SK-N-SH (cell line): Measurements from ENCODE around the gene ARHGAP8. TPM values are rescaled to one million over a fixed set of nuclear protein-coding genes. Genes with fewer than 3 reads are reported as not detected.

Experiments
- CTCF ChIA-PET: fragments of 300-600, 350-600 bp; formaldehyde crosslinking; extraction: SDS; loops from one replicate; lab custom pipeline; 2021; lab: Yijun Ruan, JAX
- POLR2A ChIA-PET: fragments of 350-600 bp; sonication (Branson Sonifier 250); formaldehyde crosslinking; extraction: SDS; loops from one replicate; lab custom pipeline; 2020; ENCODE audit warnings: antibody characterized with exemption, inconsistent platforms; lab: Yijun Ruan, JAX
- DNase-seq: peaks from one replicate; pipeline ENCODE4 v3.0.0; 2012
- H2AFZ ChIP-seq: fragments of 200-600 bp; sonication (generic); 2 replicates; pipeline ENCODE4 v1.8.1; 2016; ENCODE audit warnings: antibody characterized with exemption, mild to moderate bottlenecking, low read depth
- H3F3A ChIP-seq: fragments of 200-600 bp; sonication (generic); replicated peaks from 2 replicates; pipeline ENCODE3; 2016; ENCODE audit warnings: antibody characterized with exemption, mild to moderate bottlenecking; ENCODE audit not compliant: insufficient read depth
- H3K27ac ChIP-seq, 2 experiments: fragments of 200-500 bp in 1 of 2; fragments of 200-600 bp in 1 of 2; sonication (Bioruptor generic) in 1 of 2; sonication (generic), shearing (Covaris generic) in 1 of 2; 2 replicates each; pipeline versions ENCODE4 v1.5.1 to v1.6.1; 2014 to 2016; ENCODE audit warnings: low read depth in 2 of 2, inconsistent platforms in 1 of 2, low read length in 1 of 2, mild to moderate bottlenecking in 1 of 2, mixed read lengths in 1 of 2
- H3K27me3 ChIP-seq: fragments of 200-600 bp; sonication (generic), shearing (Covaris generic); 2 replicates; pipeline ENCODE4 v1.6.1; 2016; ENCODE audit warnings: mixed run types; ENCODE audit not compliant: insufficient read depth
- H3K36me3 ChIP-seq, 2 experiments: fragments of 200-500 bp in 1 of 2; fragments of 200-600 bp in 1 of 2; sonication (Bioruptor generic) in 1 of 2; sonication (generic) in 1 of 2; replicated peaks in 1 of 2; 2 replicates each; pipeline versions ENCODE3 to v1.5.1; 2014 to 2016; ENCODE audit warnings: low read length in 1 of 2, mild to moderate bottlenecking in 1 of 2; ENCODE audit not compliant: insufficient read depth in 2 of 2, control insufficient read depth in 1 of 2
- H3K4me1 ChIP-seq, 2 experiments: fragments of 200-500 bp in 1 of 2; fragments of 200-600 bp in 1 of 2; sonication (Bioruptor generic) in 1 of 2; sonication (generic), shearing (Covaris generic) in 1 of 2; 2 replicates each; pipeline versions ENCODE4 v1.5.1 to v1.6.1; 2014 to 2016; ENCODE audit warnings: low read depth in 1 of 2, low read length in 1 of 2, mixed run types in 1 of 2; ENCODE audit not compliant: insufficient read depth in 2 of 2, control insufficient read depth in 1 of 2
- H3K4me2 ChIP-seq: fragments of 200-600 bp; sonication (generic), shearing (Covaris generic); 2 replicates; pipeline ENCODE4 v1.6.1; 2017; ENCODE audit warnings: mixed run types
- H3K4me3 ChIP-seq, 2 experiments: fragments of 200-500 bp in 1 of 2; fragments of 200-600 bp in 1 of 2; sonication (Bioruptor generic) in 1 of 2; sonication (generic), shearing (Covaris generic) in 1 of 2; 2 replicates each; pipeline versions ENCODE4 v1.5.1 to v1.8.1; 2014 to 2016; ENCODE audit warnings: low read depth in 2 of 2, inconsistent platforms in 1 of 2, low read length in 1 of 2, mild to moderate bottlenecking in 1 of 2, mixed read lengths in 1 of 2, moderate library complexity in 1 of 2
- H3K79me2 ChIP-seq: fragments of 200-600 bp; sonication (generic); 2 replicates; pipeline ENCODE4 v1.8.1; 2017; ENCODE audit warnings: mild to moderate bottlenecking; ENCODE audit not compliant: insufficient read depth
- H3K9ac ChIP-seq: fragments of 200-600 bp; sonication (generic); 2 replicates; pipeline ENCODE4 v1.6.1; 2017; ENCODE audit warnings: mixed run types
- H3K9me2 ChIP-seq: fragments of 200-600 bp; sonication (generic); 2 replicates; pipeline ENCODE4 v1.6.1; 2017; ENCODE audit warnings: mixed run types
- H3K9me3 ChIP-seq: fragments of 200-600 bp; sonication (generic); 2 replicates; pipeline ENCODE4 v1.6.1; 2017; ENCODE audit warnings: mixed run types, mild to moderate bottlenecking, moderate library complexity
- H4K20me1 ChIP-seq: fragments of 200-600 bp; sonication (generic); 2 replicates; pipeline ENCODE4 v1.6.1; 2017; ENCODE audit warnings: mild to moderate bottlenecking, mixed run types; ENCODE audit not compliant: insufficient read depth
- CHD2 ChIP-seq: fragments of 150-350 bp; IDR thresholded peaks from 2 replicates; pipeline ENCODE4 v1.6.1; 2018; ENCODE audit warnings: low read length; ENCODE audit not compliant: partially characterized antibody
- EP300 ChIP-seq, 2 experiments: IDR thresholded peaks; 2 replicates each; pipeline versions ENCODE4 v1.4.0 to v1.6.1; 2012; ENCODE audit warnings: borderline replicate concordance in 1 of 2, low read depth in 1 of 2, low read length in 1 of 2
- FOSL2 ChIP-seq: IDR thresholded peaks from 2 replicates; pipeline ENCODE4 v1.4.0; 2012; ENCODE audit warnings: low read depth, mild to moderate bottlenecking, moderate library complexity, borderline replicate concordance
- FOXM1 ChIP-seq: IDR thresholded peaks from 2 replicates; pipeline ENCODE4 v1.4.0; 2012; ENCODE audit warnings: low read depth, mild to moderate bottlenecking
- GATA2 ChIP-seq: sonication (generic); formaldehyde crosslinking; IDR thresholded peaks from 2 replicates; pipeline ENCODE4 v1.5.0; 2020; ENCODE audit warnings: mild to moderate bottlenecking, missing genetic modification reagents
- JUND ChIP-seq: IDR thresholded peaks from 2 replicates; pipeline ENCODE4 v1.4.0; 2012
- NRF1 ChIP-seq: IDR thresholded peaks from 2 replicates; pipeline ENCODE4 v1.6.1; 2012; ENCODE audit warnings: low read depth, mild to moderate bottlenecking, low read length
- RFX5 ChIP-seq: IDR thresholded peaks from 2 replicates; pipeline ENCODE4 v1.6.1; 2012; ENCODE audit warnings: mild to moderate bottlenecking, improper control_type of control experiment, low read length
- RXRA ChIP-seq: IDR thresholded peaks from 2 replicates; pipeline ENCODE4 v1.4.0; 2012; ENCODE audit warnings: low read depth, mild to moderate bottlenecking, borderline replicate concordance
- SIN3A ChIP-seq: IDR thresholded peaks from 2 replicates; pipeline ENCODE4 v1.6.1; 2012; ENCODE audit warnings: low read depth, mild to moderate bottlenecking, low read length, moderate library complexity, borderline replicate concordance
- SMC3 ChIP-seq: IDR thresholded peaks from 2 replicates; pipeline ENCODE4 v1.6.1; 2012; ENCODE audit warnings: low read depth, low read length, improper control_type of control experiment
- TAF1 ChIP-seq: IDR thresholded peaks from 2 replicates; pipeline ENCODE4 v1.6.1; 2012; ENCODE audit warnings: low read depth, mild to moderate bottlenecking, low read length, moderate library complexity, borderline replicate concordance
- TCF12 ChIP-seq: IDR thresholded peaks from 2 replicates; pipeline ENCODE4 v1.4.0; 2012
- TEAD4 ChIP-seq: IDR thresholded peaks from 2 replicates; pipeline ENCODE4 v1.4.0; 2012; ENCODE audit warnings: mild to moderate bottlenecking, borderline replicate concordance; ENCODE audit not compliant: insufficient read depth
- YY1 ChIP-seq: IDR thresholded peaks from 2 replicates; pipeline ENCODE4 v1.4.0; 2012; ENCODE audit warnings: low read depth, mild to moderate bottlenecking
- WGBS: methylation state at CpG from one replicate; pipeline ENCODE4 v1.1.6; 2017; ENCODE audit warnings: low lambda C conversion rate; 5-methylcytosine and 5-hydroxymethylcytosine counted together
- polyA plus RNA-seq, 3 experiments: library from polyadenylated mRNA; depleted of rRNA; stranded (reverse); fragments of >200 nt; gene quantifications; 2 replicates each; pipeline ENCODE4 v1.2.3, GENCODE V29; 2012
- TF ChIP-seq, protein P1 (sequence below): IDR thresholded peaks from 2 replicates; pipeline ENCODE4; 2012
- TF ChIP-seq, protein P2 (sequence below): IDR thresholded peaks from 2 replicates; pipeline ENCODE4 v1.4.0; 2012; ENCODE audit warnings: low read depth, borderline replicate concordance
- TF ChIP-seq, protein P3 (sequence below): fragments of 150-350 bp; IDR thresholded peaks from 2 replicates; pipeline ENCODE4 v1.6.1; 2016; ENCODE audit warnings: mild to moderate bottlenecking, low read depth, low read length
- TF ChIP-seq, protein P4 (sequence below): fragments of 150-350 bp; IDR thresholded peaks from 2 replicates; pipeline ENCODE4 v1.6.1; 2017; ENCODE audit warnings: antibody characterized with exemption, low read length, low read depth, borderline replicate concordance
- TF ChIP-seq, protein P5 (sequence below): IDR thresholded peaks from 2 replicates; pipeline ENCODE4 v1.4.0; 2012; ENCODE audit warnings: low read depth

ARHGAP8 gene
- polyA plus RNA-seq, 1 of the 3 experiments (the other 2 are of a cell fraction): 0.08 TPM

DNA sequence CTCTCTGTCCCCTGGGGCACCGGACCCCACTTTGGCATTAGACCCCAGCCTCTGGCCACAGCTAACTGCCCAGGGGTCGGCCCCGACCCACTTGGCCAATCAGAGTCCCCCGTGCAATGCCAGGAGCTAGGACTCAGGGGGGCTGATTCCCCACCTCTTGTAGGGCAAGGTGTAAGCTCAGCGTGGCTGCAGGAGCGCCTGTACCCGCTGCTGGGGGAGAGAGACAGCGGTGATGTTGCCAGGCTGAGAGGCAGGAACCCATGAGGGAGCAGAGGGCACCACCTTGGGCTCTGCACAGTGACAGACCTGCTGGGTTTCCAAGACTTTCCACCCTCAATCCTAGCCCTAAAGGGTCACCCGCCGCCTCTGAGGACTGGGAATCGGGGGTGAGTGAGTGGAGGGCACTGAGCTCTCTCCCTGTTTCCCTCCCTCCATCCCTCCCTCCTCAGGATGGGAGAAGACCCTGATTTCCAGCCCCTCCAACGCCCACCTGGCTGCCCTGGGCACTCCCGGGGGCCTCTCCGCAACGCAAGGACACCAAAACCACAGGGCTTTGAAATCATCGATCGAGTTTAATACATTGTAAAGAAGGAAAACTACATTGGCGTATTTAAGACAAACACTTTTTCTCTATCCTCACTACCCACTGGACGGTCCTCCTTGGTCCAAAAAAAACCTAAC lies 128.4 kb downstream of the ARHGAP8 start:
- no peaks in the 10 kb centered on the region for H3K4me1 ChIP-seq
- 70% methylated on average over 14 of the region's 19 CpGs for WGBS
- H3K4me2 ChIP-seq: no peak overlapping the region
- CTCF ChIA-PET: no interaction called here
- no peak overlapping the region for H3K27ac ChIP-seq
- no peaks in the 10 kb centered on the region for H4K20me1 ChIP-seq
- no peaks in the 10 kb centered on the region for H3K79me2 ChIP-seq
- H3K36me3 ChIP-seq: peaks cover 0 to 2% of the 10 kb centered on the region in 2 experiments
- TF ChIP-seq, protein P1, sequence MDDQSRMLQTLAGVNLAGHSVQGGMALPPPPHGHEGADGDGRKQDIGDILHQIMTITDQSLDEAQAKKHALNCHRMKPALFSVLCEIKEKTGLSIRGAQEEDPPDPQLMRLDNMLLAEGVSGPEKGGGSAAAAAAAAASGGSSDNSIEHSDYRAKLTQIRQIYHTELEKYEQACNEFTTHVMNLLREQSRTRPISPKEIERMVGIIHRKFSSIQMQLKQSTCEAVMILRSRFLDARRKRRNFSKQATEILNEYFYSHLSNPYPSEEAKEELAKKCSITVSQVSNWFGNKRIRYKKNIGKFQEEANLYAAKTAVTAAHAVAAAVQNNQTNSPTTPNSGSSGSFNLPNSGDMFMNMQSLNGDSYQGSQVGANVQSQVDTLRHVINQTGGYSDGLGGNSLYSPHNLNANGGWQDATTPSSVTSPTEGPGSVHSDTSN: no peak
- TF ChIP-seq, all 33 proteins: peak for 0
- H3K4me3 ChIP-seq: no peak overlapping the region
- H2AFZ ChIP-seq: no peak overlapping the region
- H3K9ac ChIP-seq: no peak overlapping the region
- no peak for DNase-seq
- H3K9me3 ChIP-seq: no peaks in the 10 kb centered on the region
- POLR2A ChIA-PET: no interaction called here
- no peaks in the 10 kb centered on the region for H3K27me3 ChIP-seq
- H3K9me2 ChIP-seq: no peaks in the 10 kb centered on the region
- no peaks in the 10 kb centered on the region for H3F3A ChIP-seq

DNA sequence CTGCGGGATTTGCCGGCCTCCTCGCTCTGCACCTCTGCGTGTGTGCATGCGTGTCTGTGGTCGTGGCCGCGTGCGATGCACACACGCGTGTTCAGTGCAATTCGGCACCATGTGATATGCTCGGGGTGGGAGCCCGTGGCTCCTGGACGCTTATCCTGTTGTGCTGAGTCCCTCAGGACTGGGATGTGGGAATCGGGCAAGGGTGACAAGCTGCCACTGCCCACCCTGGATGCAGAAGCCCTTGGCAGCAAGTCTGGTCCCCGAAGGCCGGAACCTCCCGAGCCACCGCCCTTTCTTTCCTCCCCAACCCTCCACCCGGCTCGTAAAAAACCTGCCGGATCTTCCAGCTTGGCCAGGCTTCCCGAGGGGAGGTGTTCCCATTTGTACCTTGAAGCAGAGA lies 129.2 kb downstream of the ARHGAP8 start:
- H3K9ac ChIP-seq: no peak overlapping the region
- ChIA-PET POLR2A (no interaction called here), CTCF (interaction anchor here (1.3 kb wide), 1 partner anchor 92 kb away, joined by 3 read pairs; no protein-coding TSS in a partner anchor)
- no peak overlapping the region for H3K27ac ChIP-seq
- peaks cover 0 to under 1% of the 10 kb centered on the region in 2 experiments for H3K36me3 ChIP-seq
- H3K9me3 ChIP-seq: no peaks in the 10 kb centered on the region
- no peak overlapping the region for H3K4me2 ChIP-seq
- H3K4me3 ChIP-seq: no peak overlapping the region
- H3K4me1 ChIP-seq: no peaks in the 10 kb centered on the region
- H3F3A ChIP-seq: no peaks in the 10 kb centered on the region
- H3K27me3 ChIP-seq: no peaks in the 10 kb centered on the region
- TF ChIP-seq RXRA: no peak
- no peak for TF ChIP-seq GATA2 (CRISPR knock-in tag)
- TF ChIP-seq, protein P2, sequence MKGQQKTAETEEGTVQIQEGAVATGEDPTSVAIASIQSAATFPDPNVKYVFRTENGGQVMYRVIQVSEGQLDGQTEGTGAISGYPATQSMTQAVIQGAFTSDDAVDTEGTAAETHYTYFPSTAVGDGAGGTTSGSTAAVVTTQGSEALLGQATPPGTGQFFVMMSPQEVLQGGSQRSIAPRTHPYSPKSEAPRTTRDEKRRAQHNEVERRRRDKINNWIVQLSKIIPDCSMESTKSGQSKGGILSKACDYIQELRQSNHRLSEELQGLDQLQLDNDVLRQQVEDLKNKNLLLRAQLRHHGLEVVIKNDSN: no peak
- no peak for TF ChIP-seq TEAD4
- TF ChIP-seq NRF1: no peak
- TF ChIP-seq, protein P3, sequence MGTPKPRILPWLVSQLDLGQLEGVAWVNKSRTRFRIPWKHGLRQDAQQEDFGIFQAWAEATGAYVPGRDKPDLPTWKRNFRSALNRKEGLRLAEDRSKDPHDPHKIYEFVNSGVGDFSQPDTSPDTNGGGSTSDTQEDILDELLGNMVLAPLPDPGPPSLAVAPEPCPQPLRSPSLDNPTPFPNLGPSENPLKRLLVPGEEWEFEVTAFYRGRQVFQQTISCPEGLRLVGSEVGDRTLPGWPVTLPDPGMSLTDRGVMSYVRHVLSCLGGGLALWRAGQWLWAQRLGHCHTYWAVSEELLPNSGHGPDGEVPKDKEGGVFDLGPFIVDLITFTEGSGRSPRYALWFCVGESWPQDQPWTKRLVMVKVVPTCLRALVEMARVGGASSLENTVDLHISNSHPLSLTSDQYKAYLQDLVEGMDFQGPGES: no peak
- TF ChIP-seq TAF1: no peak
- no peak for TF ChIP-seq RFX5
- TF ChIP-seq, protein P4, sequence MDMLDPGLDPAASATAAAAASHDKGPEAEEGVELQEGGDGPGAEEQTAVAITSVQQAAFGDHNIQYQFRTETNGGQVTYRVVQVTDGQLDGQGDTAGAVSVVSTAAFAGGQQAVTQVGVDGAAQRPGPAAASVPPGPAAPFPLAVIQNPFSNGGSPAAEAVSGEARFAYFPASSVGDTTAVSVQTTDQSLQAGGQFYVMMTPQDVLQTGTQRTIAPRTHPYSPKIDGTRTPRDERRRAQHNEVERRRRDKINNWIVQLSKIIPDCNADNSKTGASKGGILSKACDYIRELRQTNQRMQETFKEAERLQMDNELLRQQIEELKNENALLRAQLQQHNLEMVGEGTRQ: no peak
- TF ChIP-seq, protein P1: no peak
- no peak for TF ChIP-seq SMC3
- TF ChIP-seq, protein P5, sequence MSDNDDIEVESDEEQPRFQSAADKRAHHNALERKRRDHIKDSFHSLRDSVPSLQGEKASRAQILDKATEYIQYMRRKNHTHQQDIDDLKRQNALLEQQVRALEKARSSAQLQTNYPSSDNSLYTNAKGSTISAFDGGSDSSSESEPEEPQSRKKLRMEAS: no peak
- no peak for TF ChIP-seq SIN3A
- TF ChIP-seq EP300 (IDR thresholded peaks at IDR 0.05; ENCODE audit: borderline replicate concordance in 1 of 2, low read depth in 1 of 2, low read length in 1 of 2): no peak
- TF ChIP-seq TCF12: no peak
- TF ChIP-seq FOSL2: no peak
- TF ChIP-seq CHD2: no peak
- TF ChIP-seq FOXM1: no peak
- TF ChIP-seq JUND: no peak
- TF ChIP-seq YY1: no peak
- 48% methylated on average over 8 of the region's 24 CpGs for WGBS
- H3K9me2 ChIP-seq: no peaks in the 10 kb centered on the region
- no peak overlapping the region for H2AFZ ChIP-seq
- H4K20me1 ChIP-seq: no peaks in the 10 kb centered on the region
- H3K79me2 ChIP-seq: no peaks in the 10 kb centered on the region
- no peak for DNase-seq
